Measurements from ENCODE around the gene CAPN13. TPM values are rescaled to one million over a fixed set of nuclear protein-coding genes. Genes with fewer than 3 reads are reported as not detected.

The CAPN13 gene
- total RNA-seq, 1 experiment from 2014 or later = not detected

DNA sequence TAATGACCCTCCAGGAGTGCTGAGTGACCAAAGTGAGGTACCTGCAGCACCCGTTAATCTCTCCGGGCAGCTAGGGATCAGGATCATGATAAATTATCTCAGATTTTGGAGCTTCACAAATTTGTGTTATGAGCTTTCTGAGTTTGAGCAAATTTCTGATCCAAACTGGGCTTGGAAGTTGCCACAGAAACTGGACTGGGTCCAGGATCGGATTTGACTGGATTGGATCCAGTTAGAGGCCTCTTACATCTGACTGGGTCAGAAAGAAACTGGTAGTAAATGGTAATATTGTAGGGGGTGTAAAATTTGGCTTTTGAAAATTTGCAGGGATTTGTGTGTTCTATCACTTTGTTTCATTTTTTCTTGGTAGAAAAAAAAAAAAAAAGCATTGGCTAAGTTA is 19.7 kb upstream of the CAPN13 start:
- no peak for ATAC-seq
- BruUV-seq (replicated peaks) = no TSS peak
- TF ChIP-seq SIN3A (IDR thresholded peaks at IDR 0.05; ENCODE audit: borderline replicate concordance, insufficient read depth, low read depth, low read length) (no peak), CTCF (IDR thresholded peaks at IDR 0.05) (no peak), REST (IDR thresholded peaks at IDR 0.05; ENCODE audit: insufficient read depth in 1 of 2, low read depth in 2 of 2, low read length in 1 of 2) (no peak), POLR2AphosphoS5 (IDR thresholded peaks at IDR 0.05; ENCODE audit: low read depth, low read length) (no peak), TCF7L2 (IDR thresholded peaks at IDR 0.05; ENCODE audit: low read depth, low read length) (no peak)
- H3K27me3 ChIP-seq (ENCODE audit: control insufficient read depth, insufficient read depth, low read length) = no peaks in the 10 kb centered on the region
- ChIA-PET CTCF (interaction anchor here (0.5 kb wide), 1 partner anchor 49 kb away, joined by 3 read pairs; no protein-coding TSS in a partner anchor), POLR2A (no interaction called here)
- no peak overlapping the region for H3K4me3 ChIP-seq (ENCODE audit: low read depth in 2 of 2, low read length in 2 of 2)
- no peak overlapping the region for H3K27ac ChIP-seq (ENCODE audit: low read length)
- no peak for DNase-seq (ENCODE audit: low read depth, low spot score)
- intact Hi-C loops (cut with micrococcal nuclease; ENCODE audit: unreplicated experiment) (no loop called here), in situ Hi-C loops (cut with HindIII; ENCODE audit: low pct_unique_long_range_greater_than_20kb, low sequenced_read_pairs) (no loop called here)
- H3K9me3 ChIP-seq (ENCODE audit: control insufficient read depth, insufficient read depth, low read depth, low read length) = 0 out of 2 replicates have a peak, but pooled peaks cover 4% of the 10 kb centered on the region
- H3K36me3 ChIP-seq (ENCODE audit: control insufficient read depth, insufficient read depth, low read length) = no peaks in the 10 kb centered on the region
- H3K4me1 ChIP-seq (ENCODE audit: control insufficient read depth, insufficient read depth, low read length) = no peaks in the 10 kb centered on the region

GRCh38 chr2:30826481-30826880 is 19.2 kb upstream of the CAPN13 start:
- Histone ChIP-seq H3K27ac (ENCODE audit: low read length) (no peak overlapping the region), H3K4me3 (ENCODE audit: low read depth in 2 of 2, low read length in 2 of 2) (no peak overlapping the region), H3K36me3 (ENCODE audit: control insufficient read depth, insufficient read depth, low read length) (no peaks in the 10 kb centered on the region), H3K27me3 (ENCODE audit: control insufficient read depth, insufficient read depth, low read length) (no peaks in the 10 kb centered on the region), H3K4me1 (ENCODE audit: control insufficient read depth, insufficient read depth, low read length) (no peaks in the 10 kb centered on the region), H3K9me3 (ENCODE audit: control insufficient read depth, insufficient read depth, low read depth, low read length) (0 out of 2 replicates have a peak, but pooled peaks cover 4% of the 10 kb centered on the region)
- POLR2A ChIA-PET = no interaction called here
- no peak for ATAC-seq
- TF ChIP-seq REST (IDR thresholded peaks at IDR 0.05; ENCODE audit: insufficient read depth in 1 of 2, low read depth in 2 of 2, low read length in 1 of 2) (no peak), SIN3A (IDR thresholded peaks at IDR 0.05; ENCODE audit: borderline replicate concordance, insufficient read depth, low read depth, low read length) (no peak), TCF7L2 (IDR thresholded peaks at IDR 0.05; ENCODE audit: low read depth, low read length) (no peak), POLR2AphosphoS5 (IDR thresholded peaks at IDR 0.05; ENCODE audit: low read depth, low read length) (no peak), CTCF (IDR thresholded peaks at IDR 0.05) (no peak)
- DNase-seq (ENCODE audit: low read depth, low spot score) = no peak
- intact Hi-C loops (cut with micrococcal nuclease; ENCODE audit: unreplicated experiment) (no loop called here), in situ Hi-C loops (cut with HindIII; ENCODE audit: low pct_unique_long_range_greater_than_20kb, low sequenced_read_pairs) (no loop called here)
- BruUV-seq (replicated peaks) = no TSS peak
- CTCF ChIA-PET = no interaction called here
